ENCODE measurements around the gene SDE2.
"Not testable (repeated sequence)": the region's sequence is repeated elsewhere in the genome, so short reads cannot be mapped to it uniquely, and the experiment has no call there.

SDE2 gene

GRCh38 chr1:225973158-225973557, 26.0 kb downstream of the SDE2 start:
- DNase-seq = no peak

- DNase-seq = no peak
These were observed 26.6 kb downstream of the SDE2 start for GRCh38 chr1:225972344-225973152.

DNA sequence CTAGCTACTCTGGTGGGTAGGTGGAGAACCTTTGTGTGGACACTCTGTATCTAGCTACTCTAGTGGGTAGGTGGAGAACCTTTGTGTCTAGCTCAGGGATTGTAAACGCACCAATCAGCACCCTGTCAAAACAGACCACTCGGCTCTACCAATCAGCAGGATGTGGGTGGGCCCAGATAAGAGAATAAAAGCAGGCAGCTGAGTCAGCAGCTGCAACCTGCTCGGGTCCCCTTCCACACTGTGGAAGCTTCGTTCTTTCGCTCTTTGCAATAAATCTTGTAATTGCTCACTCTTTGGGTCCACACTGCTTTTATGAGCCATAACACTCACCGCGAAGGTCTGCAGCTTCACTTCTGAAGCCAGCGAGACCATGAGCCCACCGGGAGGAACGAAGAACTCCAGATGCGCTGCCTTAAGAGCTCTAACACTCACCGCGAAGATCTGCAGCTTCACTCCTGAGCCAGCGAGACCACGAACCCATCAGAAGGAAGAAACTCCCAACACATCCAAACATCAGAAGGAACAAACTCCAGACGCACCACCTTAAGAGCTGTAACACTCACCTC, 28.5 kb downstream of the SDE2 start:
- not testable (repeated sequence) for DNase-seq

DNA sequence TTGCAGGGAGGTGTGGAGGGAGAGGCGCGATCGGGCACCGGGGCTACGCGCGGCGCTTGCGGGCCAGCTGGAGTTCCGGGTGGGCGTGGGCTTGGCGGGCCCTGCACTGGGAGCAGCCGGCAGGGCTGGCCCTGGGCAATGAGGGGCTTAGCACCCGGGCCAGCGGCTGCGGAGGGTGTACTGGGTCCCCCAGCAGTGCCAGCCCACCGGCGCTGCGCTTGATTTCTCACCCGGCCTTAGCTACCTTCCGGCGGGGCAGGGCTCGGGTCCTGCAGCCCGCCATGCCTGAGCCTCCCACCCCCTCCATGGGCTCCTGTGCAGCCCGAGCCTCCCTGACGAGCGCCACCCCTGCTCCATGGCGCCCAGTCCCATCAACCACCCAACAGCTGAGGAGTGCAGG, 29.4 kb downstream of the SDE2 start:
- DNase-seq = not testable (repeated sequence)

GRCh38 chr1:225965231-225965630, 33.9 kb downstream of the SDE2 start:
- DNase-seq = no peak

DNA sequence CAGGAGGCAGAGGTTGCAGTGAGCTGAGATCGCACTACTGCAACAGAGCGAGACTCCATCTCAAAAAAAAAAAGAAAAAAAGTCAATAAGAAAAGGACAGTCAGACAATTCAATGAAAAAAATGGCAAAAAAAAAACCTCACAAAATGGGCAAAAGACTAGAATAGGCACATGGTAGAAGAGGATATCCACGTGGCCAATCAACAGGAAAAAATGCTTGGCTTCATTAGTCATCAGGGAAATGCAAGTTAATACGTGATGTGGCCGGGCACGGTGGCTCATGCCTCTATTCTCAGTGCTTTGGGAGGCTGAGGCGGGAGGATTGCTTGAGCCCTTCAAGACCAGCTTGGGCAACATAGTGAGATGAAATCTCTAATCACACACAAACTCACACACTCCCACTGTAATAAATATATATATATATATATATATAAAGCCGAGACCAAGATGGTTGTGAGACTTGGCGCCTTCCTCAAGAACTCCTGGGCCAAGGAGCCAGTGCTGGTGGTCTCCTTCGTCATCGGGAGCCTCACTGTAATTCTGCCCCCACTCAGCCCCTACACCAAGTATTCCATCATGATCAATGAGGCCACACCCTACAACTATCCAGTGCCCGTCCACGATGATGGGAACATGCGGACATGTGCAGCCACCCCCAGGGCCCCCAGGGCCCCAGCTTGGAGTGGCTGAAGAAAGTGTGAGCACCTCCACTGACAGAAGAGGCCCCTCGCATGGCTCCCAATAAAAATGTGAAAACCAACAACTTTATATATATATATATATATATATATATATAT, 35.2 kb downstream of the SDE2 start:
- DNase-seq = no peak

- DNase-seq = no peak
These were observed 36.6 kb downstream of the SDE2 start for GRCh38 chr1:225962440-225962975.

GRCh38 chr1:225961659-225962439, 37.3 kb downstream of the SDE2 start:
- DNase-seq = no peak

GRCh38 chr1:225958041-225958440, 41.1 kb downstream of the SDE2 start:
- DNase-seq = no peak

- DNase-seq = no peak
These were observed 44.4 kb downstream of the SDE2 start for GRCh38 chr1:225954753-225955152.

- no peak for DNase-seq
These were observed 45.8 kb downstream of the SDE2 start for GRCh38 chr1:225953315-225953714.

DNA sequence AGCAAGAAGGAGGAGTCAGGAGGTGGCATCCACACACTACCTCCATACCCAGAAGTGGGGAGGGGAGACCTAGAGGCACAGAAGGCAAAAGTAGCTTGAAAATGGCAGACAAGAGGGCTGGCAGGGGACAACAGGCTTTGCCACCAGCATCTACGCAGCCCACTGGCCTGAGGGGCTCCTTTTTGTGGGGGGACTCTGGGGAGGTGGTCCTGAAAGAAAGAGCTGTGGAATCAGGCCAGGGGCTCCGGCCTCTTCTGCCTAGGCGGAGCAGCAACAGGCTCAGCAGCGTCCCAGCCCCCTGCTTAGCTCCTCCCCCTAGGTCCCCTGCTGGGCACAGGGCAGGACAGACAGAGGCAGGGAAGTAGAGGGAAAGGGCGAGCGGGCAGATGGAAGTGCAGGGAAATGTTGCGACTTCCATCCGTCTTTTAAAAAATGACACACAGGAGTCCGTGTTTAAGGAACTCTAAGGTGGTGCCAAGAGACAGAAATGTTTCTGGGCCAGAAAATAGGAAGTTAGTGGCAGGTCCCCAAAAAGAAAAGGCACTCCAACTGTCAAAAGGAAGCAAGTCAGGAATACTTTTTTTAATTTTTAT, 48.1 kb downstream of the SDE2 start:
- DNase-seq = no peak

GRCh38 chr1:225949041-225949440, 50.1 kb downstream of the SDE2 start:
- DNase-seq = no peak

DNA sequence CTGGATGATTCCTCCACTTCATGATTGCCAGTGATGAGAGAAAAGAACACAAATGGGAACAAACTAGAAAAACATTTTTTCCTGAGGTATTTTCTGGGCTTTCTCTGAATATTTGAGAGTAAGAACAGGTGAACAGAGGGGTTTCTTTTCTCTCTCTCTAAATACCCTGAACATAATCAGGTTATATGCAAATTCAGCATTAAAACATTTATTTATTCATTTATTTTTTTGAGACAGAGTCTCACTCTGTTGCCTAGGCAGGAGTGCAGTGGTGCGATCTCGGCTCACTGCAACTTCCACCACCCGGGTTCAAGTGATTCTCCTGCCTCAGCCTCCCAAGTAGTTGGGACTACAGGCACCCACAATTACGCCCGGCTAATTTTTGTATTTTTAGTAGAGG, 52.3 kb downstream of the SDE2 start:
- no peak for DNase-seq

GRCh38 chr1:225946082-225946620, 53.0 kb downstream of the SDE2 start:
- no peak for DNase-seq

DNA sequence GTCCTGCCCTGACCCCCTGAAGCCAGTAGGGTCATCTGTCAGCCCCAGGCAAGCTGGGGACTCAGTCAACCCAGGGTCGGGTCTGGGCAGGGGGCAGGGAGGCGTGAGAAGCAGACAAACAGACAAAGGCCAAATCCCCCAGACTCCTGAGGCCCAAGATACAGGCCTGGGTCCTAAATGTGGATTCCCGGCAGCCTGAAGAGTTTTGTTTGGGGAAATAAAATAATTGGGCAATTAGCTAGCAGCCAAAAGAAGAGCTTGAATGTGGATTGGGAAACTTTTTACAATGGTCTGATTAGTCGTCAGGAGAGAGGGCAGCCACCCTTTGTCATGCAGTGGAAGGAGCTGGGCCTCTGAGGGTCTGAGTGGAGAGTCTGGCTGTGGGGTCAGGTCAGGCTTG, 53.6 kb downstream of the SDE2 start:
- no peak for DNase-seq

- DNase-seq = no peak
These were observed 54.2 kb downstream of the SDE2 start for GRCh38 chr1:225944951-225945350.

GRCh38 chr1:225944387-225944786, 54.8 kb downstream of the SDE2 start:
- DNase-seq = no peak

DNA sequence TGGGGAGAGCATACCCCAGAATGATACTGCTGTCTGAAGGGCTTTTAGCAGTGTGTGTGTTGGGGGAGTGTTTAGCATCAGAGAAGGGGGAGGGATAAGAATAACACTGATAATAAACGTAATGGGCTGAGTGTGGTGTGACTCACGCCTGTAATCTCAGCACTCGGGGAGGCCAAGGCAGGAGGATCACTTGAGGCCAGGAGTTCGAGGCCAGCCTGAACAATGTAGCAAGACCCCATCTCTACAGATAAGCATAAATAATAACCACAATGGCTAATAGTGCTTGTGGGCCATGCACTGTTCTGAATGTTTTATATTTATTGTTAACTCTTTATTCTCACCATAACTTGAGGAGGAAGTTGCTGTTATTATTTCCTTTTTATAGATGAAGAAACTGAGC, 55.6 kb downstream of the SDE2 start:
- no peak for DNase-seq

- DNase-seq = no peak
These were observed 56.6 kb downstream of the SDE2 start for GRCh38 chr1:225942574-225942973.

GRCh38 chr1:225941942-225942222, 57.3 kb downstream of the SDE2 start:
- DNase-seq = no peak

GRCh38 chr1:225941187-225941941, 57.8 kb downstream of the SDE2 start, which contains the start of gene LEFTY2:
Gene LEFTY2, minus strand, starts transcription at chr1:225941220. Its CDS starts 80 bp downstream, at chr1:225941140.
- DNase-seq = no peak
